Measurements from ENCODE around the gene SRP9.

Gene SRP9

GRCh38 chr1:225824533-225824941 lies 46.9 kb downstream of the SRP9 start:
- no peak for DNase-seq
- Histone ChIP-seq H3K9me3 (ENCODE audit: insufficient read depth, low read length, severe bottlenecking) (no peaks in the 10 kb centered on the region), H3K4me3 (ENCODE audit: low read depth in 1 of 2, low read length in 2 of 2) (no peak overlapping the region), H4K20me1 (ENCODE audit: insufficient read depth, low read length) (no peaks in the 10 kb centered on the region), H3K9ac (ENCODE audit: low read depth, low read length) (no peak overlapping the region), H3K27me3 (ENCODE audit: insufficient read depth, low read length, poor library complexity) (no peaks in the 10 kb centered on the region), H3K27ac (ENCODE audit: low read length) (no peak overlapping the region), H2AFZ (ENCODE audit: low read depth, low read length) (no peak overlapping the region), H3K79me2 (ENCODE audit: insufficient read depth, low read length) (no peaks in the 10 kb centered on the region), H3K4me1 (ENCODE audit: insufficient read depth, low read length) (no peaks in the 10 kb centered on the region), H3K4me2 (ENCODE audit: insufficient read depth, low read length) (no peak overlapping the region), H3K36me3 (ENCODE audit: insufficient read depth, low read length) (no peaks in the 10 kb centered on the region)
- no peak for ATAC-seq (ENCODE audit: insufficient read depth, low read depth)
- TF ChIP-seq CTCF (IDR thresholded peaks at IDR 0.05; ENCODE audit: borderline replicate concordance, extremely low read depth, low read length, poor library complexity, severe bottlenecking): no peak
- no peak for TF ChIP-seq EZH2 (IDR thresholded peaks at IDR 0.05; ENCODE audit: borderline replicate concordance, low read depth, low read length, severe bottlenecking)

GRCh38 chr1:225825078-225825477 lies 47.5 kb downstream of the SRP9 start:
- ATAC-seq (ENCODE audit: insufficient read depth, low read depth): no peak
- no peak overlapping the region for H3K4me2 ChIP-seq (ENCODE audit: insufficient read depth, low read length)
- TF ChIP-seq EZH2 (IDR thresholded peaks at IDR 0.05; ENCODE audit: borderline replicate concordance, low read depth, low read length, severe bottlenecking): no peak
- no peak for TF ChIP-seq CTCF (IDR thresholded peaks at IDR 0.05; ENCODE audit: borderline replicate concordance, extremely low read depth, low read length, poor library complexity, severe bottlenecking)
- no peak overlapping the region for H2AFZ ChIP-seq (ENCODE audit: low read depth, low read length)
- no peaks in the 10 kb centered on the region for H3K36me3 ChIP-seq (ENCODE audit: insufficient read depth, low read length)
- no peaks in the 10 kb centered on the region for H4K20me1 ChIP-seq (ENCODE audit: insufficient read depth, low read length)
- no peaks in the 10 kb centered on the region for H3K27me3 ChIP-seq (ENCODE audit: insufficient read depth, low read length, poor library complexity)
- no peaks in the 10 kb centered on the region for H3K79me2 ChIP-seq (ENCODE audit: insufficient read depth, low read length)
- no peak for DNase-seq
- no peak overlapping the region for H3K9ac ChIP-seq (ENCODE audit: low read depth, low read length)
- H3K27ac ChIP-seq (ENCODE audit: low read length): no peak overlapping the region
- no peaks in the 10 kb centered on the region for H3K4me1 ChIP-seq (ENCODE audit: insufficient read depth, low read length)
- H3K9me3 ChIP-seq (ENCODE audit: insufficient read depth, low read length, severe bottlenecking): no peaks in the 10 kb centered on the region
- H3K4me3 ChIP-seq (ENCODE audit: low read depth in 1 of 2, low read length in 2 of 2): no peak overlapping the region

- Histone ChIP-seq H3K9ac (ENCODE audit: low read depth, low read length) (no peak overlapping the region), H4K20me1 (ENCODE audit: insufficient read depth, low read length) (no peaks in the 10 kb centered on the region), H3K27ac (ENCODE audit: low read length) (no peak overlapping the region), H3K79me2 (ENCODE audit: insufficient read depth, low read length) (no peaks in the 10 kb centered on the region), H3K36me3 (ENCODE audit: insufficient read depth, low read length) (no peaks in the 10 kb centered on the region), H3K27me3 (ENCODE audit: insufficient read depth, low read length, poor library complexity) (no peaks in the 10 kb centered on the region), H3K9me3 (ENCODE audit: insufficient read depth, low read length, severe bottlenecking) (no peaks in the 10 kb centered on the region), H2AFZ (ENCODE audit: low read depth, low read length) (no peak overlapping the region), H3K4me1 (ENCODE audit: insufficient read depth, low read length) (no peaks in the 10 kb centered on the region), H3K4me3 (ENCODE audit: low read depth in 1 of 2, low read length in 2 of 2) (no peak overlapping the region), H3K4me2 (ENCODE audit: insufficient read depth, low read length) (no peak overlapping the region)
- no peak for ATAC-seq (ENCODE audit: insufficient read depth, low read depth)
- no peak for DNase-seq
- TF ChIP-seq CTCF (IDR thresholded peaks at IDR 0.05; ENCODE audit: borderline replicate concordance, extremely low read depth, low read length, poor library complexity, severe bottlenecking): no peak
- TF ChIP-seq EZH2 (IDR thresholded peaks at IDR 0.05; ENCODE audit: borderline replicate concordance, low read depth, low read length, severe bottlenecking): no peak
Measured at GRCh38 chr1:225825607-225826007, 48.0 kb downstream of the SRP9 start.

GRCh38 chr1:225827076-225827475 lies 49.5 kb downstream of the SRP9 start:
- H3K79me2 ChIP-seq (ENCODE audit: insufficient read depth, low read length): no peaks in the 10 kb centered on the region
- ATAC-seq (ENCODE audit: insufficient read depth, low read depth) (no peak), DNase-seq (no peak)

More at GRCh38 chr1:225827076-225827475, 49.5 kb downstream of the SRP9 start:
- Histone ChIP-seq H3K9me3 (ENCODE audit: insufficient read depth, low read length, severe bottlenecking) (no peaks in the 10 kb centered on the region), H3K4me1 (ENCODE audit: insufficient read depth, low read length) (no peaks in the 10 kb centered on the region), H3K4me3 (ENCODE audit: low read depth in 1 of 2, low read length in 2 of 2) (no peak overlapping the region), H4K20me1 (ENCODE audit: insufficient read depth, low read length) (no peaks in the 10 kb centered on the region), H3K27ac (ENCODE audit: low read length) (no peak overlapping the region), H3K4me2 (ENCODE audit: insufficient read depth, low read length) (no peak overlapping the region), H2AFZ (ENCODE audit: low read depth, low read length) (no peak overlapping the region), H3K27me3 (ENCODE audit: insufficient read depth, low read length, poor library complexity) (no peaks in the 10 kb centered on the region), H3K9ac (ENCODE audit: low read depth, low read length) (no peak overlapping the region), H3K36me3 (ENCODE audit: insufficient read depth, low read length) (no peaks in the 10 kb centered on the region)
- TF ChIP-seq CTCF (IDR thresholded peaks at IDR 0.05; ENCODE audit: borderline replicate concordance, extremely low read depth, low read length, poor library complexity, severe bottlenecking) (no peak), EZH2 (IDR thresholded peaks at IDR 0.05; ENCODE audit: borderline replicate concordance, low read depth, low read length, severe bottlenecking) (no peak)
